HepG2 (cell line): ENCODE measurements around the gene GPSM1. TPM values are rescaled to one million over a fixed set of nuclear protein-coding genes. Genes with fewer than 3 reads are reported as not detected.
A peak's percentile ranks its signal among the peaks of the same experiment; 100 is the strongest.

ENCODE experiments used
- FOXC1 ChIP-seq: sonication (generic); formaldehyde crosslinking; IDR thresholded peaks from 2 replicates; pipeline ENCODE4 v1.8.0; 2022; ENCODE audit warnings: mild to moderate bottlenecking, missing genetic modification reagents, borderline replicate concordance
- KDM1A ChIP-seq: IDR thresholded peaks from 2 replicates; pipeline ENCODE4 v1.6.1; 2016; ENCODE audit warnings: missing compliant biosample characterization
- PAXIP1 ChIP-seq: sonication (generic); formaldehyde crosslinking; conservative IDR thresholded peaks from 2 replicates; pipeline ENCODE4 v1.4.0; 2020; ENCODE audit warnings: mild to moderate bottlenecking, missing genetic modification reagents, moderate library complexity
- PHF8 ChIP-seq: sonication (generic); formaldehyde crosslinking; IDR thresholded peaks from 2 replicates; pipeline ENCODE4 v1.5.0; 2020; ENCODE audit warnings: missing genetic modification reagents
- YY1 ChIP-seq: IDR thresholded peaks from 2 replicates; pipeline ENCODE4 v1.6.1; 2011; ENCODE audit warnings: low read length, low read depth, moderate library complexity, mild to moderate bottlenecking; ENCODE audit not compliant: insufficient read depth, insufficient replicate concordance
- ZNF282 ChIP-seq: fragments of 450-650 bp; IDR thresholded peaks from 2 replicates; pipeline ENCODE4 v1.6.1; 2018; ENCODE audit not compliant: partially characterized antibody
- ZNF407 ChIP-seq: sonication (generic); formaldehyde crosslinking; IDR thresholded peaks from one replicate; pipeline ENCODE4 v1.5.1; 2020; ENCODE audit warnings: mild to moderate bottlenecking, missing genetic modification reagents; ENCODE audit errors: not compliant biosample characterization
- ZNF577 ChIP-seq: sonication (generic); formaldehyde crosslinking; IDR thresholded peaks from 2 replicates; pipeline ENCODE4 v1.4.0; 2020; ENCODE audit warnings: mild to moderate bottlenecking, low read depth, missing genetic modification reagents, borderline replicate concordance
- ZSCAN22 ChIP-seq: sonication (generic); formaldehyde crosslinking; IDR thresholded peaks from 2 replicates; pipeline ENCODE4 v1.4.0; 2020; ENCODE audit warnings: mild to moderate bottlenecking, missing genetic modification reagents
- polyA plus RNA-seq, 8 experiments: library from polyadenylated mRNA; depleted of rRNA in 3 of 8; stranded (reverse) in 7 of 8; unstranded in 1 of 8; fragments of >200 nt; fragmentation: Illumina TruSeq in 4 of 8; extraction: Trizol in 4 of 8; gene quantifications; 2 replicates each; pipeline versions ENCODE4 v1.2.1 to v1.2.3, GENCODE V29; 2011 to 2016; ENCODE audit warnings: low read depth in 4 of 8, missing spikeins in 1 of 8, mixed read lengths in 1 of 8; ENCODE audit not compliant: insufficient read depth in 1 of 8
- total RNA-seq, 5 experiments: library from RNA; depleted of rRNA; stranded (reverse); fragments of >200 nt; fragmentation: Illumina TruSeq; extraction: Trizol; gene quantifications; 2 replicates each; pipeline ENCODE4 v1.2.3, GENCODE V29; 2016; ENCODE audit warnings: low read depth in 1 of 5
- TF ChIP-seq, protein P1 (sequence below): IDR thresholded peaks from 2 replicates; pipeline ENCODE4 v1.4.0; 2020; ENCODE audit warnings: mild to moderate bottlenecking, missing genetic modification reagents

The GPSM1 gene
- total and polyA plus RNA-seq, 2 of the 13 experiments (the other 11 are each of a cell fraction or from before 2014, with no cell fraction given) = 1.0 to 2.4 TPM

DNA sequence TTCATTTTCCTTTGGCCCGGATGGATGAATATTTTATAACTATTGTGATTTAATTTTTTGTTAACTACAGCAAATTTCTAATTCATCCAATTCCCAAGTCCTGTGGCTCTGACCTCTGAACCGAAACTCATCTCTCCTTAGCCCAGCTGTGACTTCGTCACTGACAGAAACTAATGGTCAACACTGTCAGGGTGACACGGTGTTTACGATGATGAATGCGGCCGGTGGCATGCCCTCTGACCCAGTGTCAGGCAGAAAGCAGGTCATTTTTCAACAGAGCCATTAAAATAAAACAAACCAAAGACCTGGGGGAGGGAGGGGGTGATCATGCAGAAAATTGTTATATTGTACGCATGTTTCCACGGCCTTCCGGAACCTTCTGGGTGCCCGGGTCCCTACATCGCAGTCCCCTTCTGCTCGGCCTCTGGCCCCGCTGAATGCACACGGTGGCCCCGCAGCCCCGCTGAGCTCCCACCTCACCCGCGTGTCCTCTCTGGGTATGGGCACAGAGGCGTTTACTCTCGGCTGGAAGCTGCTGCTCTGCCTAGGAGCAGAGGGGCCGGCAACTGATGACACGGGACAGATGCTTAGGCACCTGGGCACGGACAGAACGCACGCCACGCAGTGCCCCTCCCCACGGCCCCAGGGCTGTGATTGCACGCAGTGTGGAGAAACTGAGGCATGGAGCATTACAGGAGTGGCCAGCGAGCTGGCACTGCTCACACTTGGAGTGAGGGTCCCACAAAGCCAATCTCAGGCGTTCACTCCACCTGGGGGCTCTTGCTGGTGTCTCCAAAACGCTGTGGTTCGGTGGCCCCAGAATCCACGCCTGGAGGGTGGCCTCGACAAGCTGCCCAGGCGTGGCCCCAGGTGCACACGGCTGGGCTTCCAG is 31.6 kb upstream of the GPSM1 start (continued):
- TF ChIP-seq ZNF407 (no peak), KDM1A (CRISPR knock-in tag) (no peak), ZNF282 (no peak), ZSCAN22 (CRISPR knock-in tag) (no peak), YY1 (no peak), PHF8 (no peak), ZNF577 (CRISPR knock-in tag) (no peak), FOXC1 (no peak), PAXIP1 (CRISPR knock-in tag) (peak; percentile 42)
- TF ChIP-seq, protein P1, sequence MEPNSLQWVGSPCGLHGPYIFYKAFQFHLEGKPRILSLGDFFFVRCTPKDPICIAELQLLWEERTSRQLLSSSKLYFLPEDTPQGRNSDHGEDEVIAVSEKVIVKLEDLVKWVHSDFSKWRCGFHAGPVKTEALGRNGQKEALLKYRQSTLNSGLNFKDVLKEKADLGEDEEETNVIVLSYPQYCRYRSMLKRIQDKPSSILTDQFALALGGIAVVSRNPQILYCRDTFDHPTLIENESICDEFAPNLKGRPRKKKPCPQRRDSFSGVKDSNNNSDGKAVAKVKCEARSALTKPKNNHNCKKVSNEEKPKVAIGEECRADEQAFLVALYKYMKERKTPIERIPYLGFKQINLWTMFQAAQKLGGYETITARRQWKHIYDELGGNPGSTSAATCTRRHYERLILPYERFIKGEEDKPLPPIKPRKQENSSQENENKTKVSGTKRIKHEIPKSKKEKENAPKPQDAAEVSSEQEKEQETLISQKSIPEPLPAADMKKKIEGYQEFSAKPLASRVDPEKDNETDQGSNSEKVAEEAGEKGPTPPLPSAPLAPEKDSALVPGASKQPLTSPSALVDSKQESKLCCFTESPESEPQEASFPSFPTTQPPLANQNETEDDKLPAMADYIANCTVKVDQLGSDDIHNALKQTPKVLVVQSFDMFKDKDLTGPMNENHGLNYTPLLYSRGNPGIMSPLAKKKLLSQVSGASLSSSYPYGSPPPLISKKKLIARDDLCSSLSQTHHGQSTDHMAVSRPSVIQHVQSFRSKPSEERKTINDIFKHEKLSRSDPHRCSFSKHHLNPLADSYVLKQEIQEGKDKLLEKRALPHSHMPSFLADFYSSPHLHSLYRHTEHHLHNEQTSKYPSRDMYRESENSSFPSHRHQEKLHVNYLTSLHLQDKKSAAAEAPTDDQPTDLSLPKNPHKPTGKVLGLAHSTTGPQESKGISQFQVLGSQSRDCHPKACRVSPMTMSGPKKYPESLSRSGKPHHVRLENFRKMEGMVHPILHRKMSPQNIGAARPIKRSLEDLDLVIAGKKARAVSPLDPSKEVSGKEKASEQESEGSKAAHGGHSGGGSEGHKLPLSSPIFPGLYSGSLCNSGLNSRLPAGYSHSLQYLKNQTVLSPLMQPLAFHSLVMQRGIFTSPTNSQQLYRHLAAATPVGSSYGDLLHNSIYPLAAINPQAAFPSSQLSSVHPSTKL (CRISPR knock-in tag) = peak; percentile 35; the same call in 1 of the 2 replicates
